Left ventricle myocardium inferior (tissue), 1 donor: ENCODE data around the gene ADAM19. TPM values are rescaled to one million over a fixed set of nuclear protein-coding genes. Genes with fewer than 3 reads are reported as not detected.

ENCODE experiments used
- DNase-seq: peaks from one replicate; pipeline ENCODE4 v3.0.0-alpha.2; 2020
- H3K27ac ChIP-seq: fragments of 200-600 bp; replicated peaks from 2 replicates; pipeline ENCODE4 v1.8.0; 2021
- H3K27me3 ChIP-seq: fragments of 200-600 bp; 2 replicates; pipeline ENCODE4 v1.8.0; 2021; ENCODE audit warnings: low read depth
- H3K36me3 ChIP-seq: fragments of 200-600 bp; 2 replicates; pipeline ENCODE4 v1.8.0; 2021
- H3K4me1 ChIP-seq: fragments of 200-600 bp; 2 replicates; pipeline ENCODE4 v1.8.0; 2021
- H3K4me3 ChIP-seq: fragments of 200-600 bp; 2 replicates; pipeline ENCODE4 v1.8.0; 2021; ENCODE audit warnings: mild to moderate bottlenecking, moderate library complexity
- H3K9me3 ChIP-seq: fragments of 200-600 bp; replicated peaks from 2 replicates; pipeline ENCODE4 v1.8.0; 2021
- CTCF ChIP-seq: fragments of 200-600 bp; IDR thresholded peaks from 2 replicates; pipeline ENCODE4 v1.8.0; 2021; ENCODE audit warnings: antibody characterized with exemption, mild to moderate bottlenecking, borderline replicate concordance
- intact Hi-C: fragments of 100-400 bp; cut with micrococcal nuclease; formaldehyde crosslinking; loops from one replicate; pipeline ENCODE4 v1.11.0; 2022
- long read RNA-seq: library from polyadenylated mRNA; unstranded; transcript quantifications from one replicate; pipeline ENCODE4 v2.0.0, GENCODE V29; 2021
- total RNA-seq: library from RNA; stranded (reverse); fragmentation: NEBNext Ultra II Directional; extraction: Animal tissue kit (Norgen Biotek cat#: 25700); gene quantifications from one replicate; pipeline ENCODE4 v1.2.1, GENCODE V29; 2021
- donor health status: DM: no; HTN: yes; CAD: no; lungs with severe emphysema.

The ADAM19 gene, protein sequence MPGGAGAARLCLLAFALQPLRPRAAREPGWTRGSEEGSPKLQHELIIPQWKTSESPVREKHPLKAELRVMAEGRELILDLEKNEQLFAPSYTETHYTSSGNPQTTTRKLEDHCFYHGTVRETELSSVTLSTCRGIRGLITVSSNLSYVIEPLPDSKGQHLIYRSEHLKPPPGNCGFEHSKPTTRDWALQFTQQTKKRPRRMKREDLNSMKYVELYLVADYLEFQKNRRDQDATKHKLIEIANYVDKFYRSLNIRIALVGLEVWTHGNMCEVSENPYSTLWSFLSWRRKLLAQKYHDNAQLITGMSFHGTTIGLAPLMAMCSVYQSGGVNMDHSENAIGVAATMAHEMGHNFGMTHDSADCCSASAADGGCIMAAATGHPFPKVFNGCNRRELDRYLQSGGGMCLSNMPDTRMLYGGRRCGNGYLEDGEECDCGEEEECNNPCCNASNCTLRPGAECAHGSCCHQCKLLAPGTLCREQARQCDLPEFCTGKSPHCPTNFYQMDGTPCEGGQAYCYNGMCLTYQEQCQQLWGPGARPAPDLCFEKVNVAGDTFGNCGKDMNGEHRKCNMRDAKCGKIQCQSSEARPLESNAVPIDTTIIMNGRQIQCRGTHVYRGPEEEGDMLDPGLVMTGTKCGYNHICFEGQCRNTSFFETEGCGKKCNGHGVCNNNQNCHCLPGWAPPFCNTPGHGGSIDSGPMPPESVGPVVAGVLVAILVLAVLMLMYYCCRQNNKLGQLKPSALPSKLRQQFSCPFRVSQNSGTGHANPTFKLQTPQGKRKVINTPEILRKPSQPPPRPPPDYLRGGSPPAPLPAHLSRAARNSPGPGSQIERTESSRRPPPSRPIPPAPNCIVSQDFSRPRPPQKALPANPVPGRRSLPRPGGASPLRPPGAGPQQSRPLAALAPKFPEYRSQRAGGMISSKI
- total RNA-seq: 17.7 TPM
- long read RNA-seq, full-length matches to known transcripts: 3 of 11 reads
- long read RNA-seq, partial matches to known transcripts: 2 of 11 reads
- long read RNA-seq, other reads (novel, unspliced or antisense): 6 of 11 reads

GRCh38 chr5:157575381-157576020 lies at the start of gene ADAM19:
ADAM19 (minus strand) TSS chr5:157575775; CDS start chr5:157575696, 79 bp downstream.
- Histone ChIP-seq H3K27me3 (no peaks in the 10 kb centered on the region), H3K9me3 (no peaks in the 10 kb centered on the region), H3K4me1 (peaks cover 59% of the 10 kb centered on the region), H3K36me3 (no peaks in the 10 kb centered on the region), H3K4me3 (peak within 1 kb of the TSS; percentile 87), H3K27ac (peak within 1 kb of the TSS; percentile 86)
- DNase-seq: peak; percentile 57
- intact Hi-C loops: no loop called here
- TF ChIP-seq CTCF: peak; percentile 47

GRCh38 chr5:157624144-157624543 lies 48.6 kb upstream of the ADAM19 start:
- H3K27ac ChIP-seq: no peak overlapping the region
- no peaks in the 10 kb centered on the region for H3K36me3 ChIP-seq
- no peaks in the 10 kb centered on the region for H3K4me1 ChIP-seq
- TF ChIP-seq CTCF: no peak
- peaks cover 15% of the 10 kb centered on the region for H3K9me3 ChIP-seq
- intact Hi-C loops: no loop called here
- no peak overlapping the region for H3K4me3 ChIP-seq
- H3K27me3 ChIP-seq: no peaks in the 10 kb centered on the region
- no peak for DNase-seq

GRCh38 chr5:157620776-157621175 lies 45.2 kb upstream of the ADAM19 start:
- Histone ChIP-seq H3K4me1 (no peaks in the 10 kb centered on the region), H3K36me3 (no peaks in the 10 kb centered on the region), H3K9me3 (peaks cover 15% of the 10 kb centered on the region), H3K4me3 (no peak overlapping the region), H3K27ac (no peak overlapping the region), H3K27me3 (no peaks in the 10 kb centered on the region)
- DNase-seq: no peak
- TF ChIP-seq CTCF: no peak
- intact Hi-C loops: no loop called here

- peaks cover 15% of the 10 kb centered on the region for H3K9me3 ChIP-seq
- no peaks in the 10 kb centered on the region for H3K36me3 ChIP-seq
- no peak overlapping the region for H3K27ac ChIP-seq
- no peaks in the 10 kb centered on the region for H3K4me1 ChIP-seq
- H3K27me3 ChIP-seq: peaks cover 5% of the 10 kb centered on the region
- no peak for DNase-seq
- no peak overlapping the region for H3K4me3 ChIP-seq
- no peak for TF ChIP-seq CTCF
- intact Hi-C loops: no loop called here
These were observed 42.7 kb upstream of the ADAM19 start for GRCh38 chr5:157618191-157618765.

DNA sequence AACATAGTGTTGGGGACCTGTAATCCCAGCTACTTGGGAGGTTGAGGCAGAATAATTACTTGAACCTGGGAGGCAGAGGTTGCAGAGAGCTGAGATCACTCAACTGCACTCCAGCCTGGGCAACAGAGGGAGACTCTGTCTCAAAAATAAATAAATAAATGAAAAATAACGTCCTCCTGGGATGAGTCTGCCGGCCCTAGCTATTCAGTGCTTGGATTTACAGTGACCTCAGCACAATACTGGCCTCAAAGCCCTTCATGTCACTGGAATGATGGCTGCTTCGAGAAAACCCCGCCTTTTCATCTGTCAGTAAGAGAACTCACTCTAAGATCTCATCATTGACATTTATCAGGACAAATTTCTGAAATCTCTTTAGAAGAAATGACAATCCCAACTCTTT lies 41.2 kb upstream of the ADAM19 start:
- no peak for TF ChIP-seq CTCF
- no peaks in the 10 kb centered on the region for H3K36me3 ChIP-seq
- intact Hi-C loops: no loop called here
- H3K27ac ChIP-seq: no peak overlapping the region
- DNase-seq: no peak
- peaks cover 2% of the 10 kb centered on the region for H3K9me3 ChIP-seq
- H3K4me1 ChIP-seq: no peaks in the 10 kb centered on the region
- no peak overlapping the region for H3K4me3 ChIP-seq
- peaks cover 5% of the 10 kb centered on the region for H3K27me3 ChIP-seq
